VCaP (cell line): ENCODE measurements around the gene PRAMEF5.
A peak's percentile ranks its signal among the peaks of the same experiment; 100 is the strongest.
"Not testable (repeated sequence)": the region's sequence is repeated elsewhere in the genome, so short reads cannot be mapped to it uniquely, and the experiment has no call there.

Experiments used
- H3K27ac ChIP-seq: fragments of 450-650 bp; 2 replicates; pipeline ENCODE4 v1.5.1; 2017
- TF ChIP-seq, protein P1 (sequence below): fragments of 450-650 bp; conservative IDR thresholded peaks from 2 replicates; pipeline ENCODE4 v1.5.1; 2017; ENCODE audit warnings: mild to moderate bottlenecking, moderate library complexity

The PRAMEF5 gene

GRCh38 chr1:13246554-13246871, 7.5 kb upstream of the PRAMEF5 start:
- not testable (repeated sequence) for H3K27ac ChIP-seq

DNA sequence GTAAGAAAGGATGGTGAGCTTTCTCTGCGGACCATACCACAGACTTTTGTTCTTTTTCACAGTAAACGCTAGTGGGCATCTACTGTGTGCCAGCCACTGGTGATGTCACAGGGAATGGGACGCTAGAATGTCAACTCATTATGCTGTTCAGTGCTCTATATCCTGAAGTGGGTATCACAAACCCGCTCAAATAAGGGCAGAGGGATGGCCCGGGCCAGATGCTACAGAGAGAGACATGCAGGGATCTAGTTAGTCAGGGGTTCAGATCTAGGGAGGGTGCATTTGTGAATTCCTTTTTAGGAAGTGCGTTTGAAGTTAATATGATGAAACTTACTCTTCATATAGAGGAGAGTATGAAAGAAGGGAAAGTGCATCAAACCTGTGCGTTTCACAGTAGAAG, 6.9 kb upstream of the PRAMEF5 start:
- H3K27ac ChIP-seq = not testable (repeated sequence)

DNA sequence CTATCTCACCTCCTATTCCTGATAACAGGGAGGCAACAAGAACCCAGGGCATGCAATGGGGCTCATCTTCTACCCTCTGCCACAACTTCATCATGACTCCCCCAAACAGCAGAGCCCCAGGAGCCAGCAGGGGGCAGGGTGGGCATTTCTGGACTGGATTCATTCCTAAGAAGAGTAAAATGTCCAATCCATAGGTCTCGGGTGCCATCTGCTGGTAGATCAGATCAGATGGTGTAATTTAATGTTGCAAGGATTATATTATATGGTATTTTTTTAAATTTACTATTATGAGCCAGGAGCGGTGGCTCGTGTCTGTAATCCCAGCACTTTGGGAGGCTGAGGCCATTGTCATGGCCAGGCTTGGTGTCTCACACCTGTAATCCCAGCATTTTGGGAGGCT, 11.1 kb downstream of the PRAMEF5 start:
- not testable (repeated sequence) for H3K27ac ChIP-seq

GRCh38 chr1:13277016-13277415, 23.0 kb downstream of the PRAMEF5 start:
- not testable (repeated sequence) for H3K27ac ChIP-seq

- not testable (repeated sequence) for H3K27ac ChIP-seq
- TF ChIP-seq, protein P1, sequence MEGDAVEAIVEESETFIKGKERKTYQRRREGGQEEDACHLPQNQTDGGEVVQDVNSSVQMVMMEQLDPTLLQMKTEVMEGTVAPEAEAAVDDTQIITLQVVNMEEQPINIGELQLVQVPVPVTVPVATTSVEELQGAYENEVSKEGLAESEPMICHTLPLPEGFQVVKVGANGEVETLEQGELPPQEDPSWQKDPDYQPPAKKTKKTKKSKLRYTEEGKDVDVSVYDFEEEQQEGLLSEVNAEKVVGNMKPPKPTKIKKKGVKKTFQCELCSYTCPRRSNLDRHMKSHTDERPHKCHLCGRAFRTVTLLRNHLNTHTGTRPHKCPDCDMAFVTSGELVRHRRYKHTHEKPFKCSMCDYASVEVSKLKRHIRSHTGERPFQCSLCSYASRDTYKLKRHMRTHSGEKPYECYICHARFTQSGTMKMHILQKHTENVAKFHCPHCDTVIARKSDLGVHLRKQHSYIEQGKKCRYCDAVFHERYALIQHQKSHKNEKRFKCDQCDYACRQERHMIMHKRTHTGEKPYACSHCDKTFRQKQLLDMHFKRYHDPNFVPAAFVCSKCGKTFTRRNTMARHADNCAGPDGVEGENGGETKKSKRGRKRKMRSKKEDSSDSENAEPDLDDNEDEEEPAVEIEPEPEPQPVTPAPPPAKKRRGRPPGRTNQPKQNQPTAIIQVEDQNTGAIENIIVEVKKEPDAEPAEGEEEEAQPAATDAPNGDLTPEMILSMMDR = peak; percentile 17; the same call in 1 of the 2 replicates
These were observed 25.6 kb downstream of the PRAMEF5 start for GRCh38 chr1:13279617-13280016.

GRCh38 chr1:13285037-13285436, 31.0 kb downstream of the PRAMEF5 start, which contains the start of gene PRAMEF8:
Gene PRAMEF8, minus strand, starts transcription at chr1:13285137. Its CDS starts 1,046 bp downstream, at chr1:13284091.
- not testable (repeated sequence) for H3K27ac ChIP-seq

GRCh38 chr1:13289030-13289429, 35.0 kb downstream of the PRAMEF5 start:
- H3K27ac ChIP-seq = not testable (repeated sequence)

- H3K27ac ChIP-seq = not testable (repeated sequence)
These were observed 43.4 kb downstream of the PRAMEF5 start for GRCh38 chr1:13297216-13297931.

- not testable (repeated sequence) for H3K27ac ChIP-seq
These were observed 44.7 kb downstream of the PRAMEF5 start for GRCh38 chr1:13298699-13299098.

- not testable (repeated sequence) for H3K27ac ChIP-seq
These were observed 48.2 kb downstream of the PRAMEF5 start for GRCh38 chr1:13302197-13302596.

DNA sequence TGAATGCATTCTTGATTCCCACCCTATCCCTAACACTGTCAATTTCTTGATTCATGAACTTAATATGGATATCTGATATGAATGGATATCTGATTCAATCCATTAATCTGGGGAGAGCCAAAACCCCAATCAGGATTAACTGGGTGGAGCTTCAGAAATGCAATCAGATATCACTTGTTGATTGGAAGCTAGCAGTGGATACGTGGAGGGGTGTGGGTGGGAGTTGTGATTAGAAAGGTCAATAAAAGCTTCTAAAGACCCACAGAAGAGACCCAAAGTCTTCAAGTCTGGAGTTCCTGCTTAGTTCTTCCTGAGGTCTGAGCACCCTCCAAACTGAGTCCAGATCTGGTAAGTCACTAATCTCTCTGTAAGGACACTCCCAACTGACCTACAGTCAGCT, 49.2 kb downstream of the PRAMEF5 start, which contains the start of gene PRAMEF33:
PRAMEF33 (plus strand) TSS at position 301 of the 400 bp plus-strand sequence. CDS start 2,416 bp downstream, outside the sequence.
- H3K27ac ChIP-seq = not testable (repeated sequence)
